H1 (cell line): ENCODE measurements around the gene BCL2L1. TPM values are rescaled to one million over a fixed set of nuclear protein-coding genes. Genes with fewer than 3 reads are reported as not detected.

Source experiments
- ASH2L ChIP-seq: fragments of 200-600, 300-600 bp; sonication (generic); IDR thresholded peaks from one replicate; pipeline ENCODE4 v1.7.1; 2017; ENCODE audit warnings: low read length
- CBX5 ChIP-seq: fragments of 300-800, 300-1000 bp; sonication (generic); IDR thresholded peaks from 2 replicates; pipeline ENCODE4 v1.7.1; 2016; ENCODE audit warnings: antibody characterized with exemption, low read length, low read depth
- CREB1 ChIP-seq: IDR thresholded peaks from 2 replicates; pipeline ENCODE4 v1.6.1; 2012; ENCODE audit warnings: inconsistent platforms
- CTBP2 ChIP-seq: IDR thresholded peaks from 2 replicates; pipeline ENCODE4 v1.7.0; 2011; ENCODE audit warnings: borderline replicate concordance, mild to moderate bottlenecking, moderate library complexity, mixed read lengths, low read length; ENCODE audit not compliant: insufficient read depth, insufficient read length
- EP300 ChIP-seq, 2 experiments: IDR thresholded peaks; 1 replicate in 1 of 2; 2 replicates in 1 of 2; pipeline ENCODE4 v1.6.1; 2011 to 2012; ENCODE audit warnings: low read depth in 2 of 2, low read length in 2 of 2, mild to moderate bottlenecking in 2 of 2, borderline replicate concordance in 1 of 2, inconsistent platforms in 1 of 2, moderate library complexity in 1 of 2
- GTF2F1 ChIP-seq: IDR thresholded peaks from 2 replicates; pipeline ENCODE4 v1.6.1; 2012; ENCODE audit warnings: low read depth, low read length, improper control_type of control experiment, borderline replicate concordance
- HDAC2 ChIP-seq, 2 experiments: fragments of 300-600 bp in 1 of 2; sonication (generic) in 1 of 2; IDR thresholded peaks; 2 replicates each; pipeline ENCODE4 v1.6.1; 2011 to 2012; ENCODE audit warnings: low read depth in 2 of 2, low read length in 2 of 2, mild to moderate bottlenecking in 2 of 2, moderate library complexity in 2 of 2, borderline replicate concordance in 1 of 2, inconsistent platforms in 1 of 2
- JUND ChIP-seq: IDR thresholded peaks from 2 replicates; pipeline ENCODE4 v1.6.1; 2011; ENCODE audit warnings: mild to moderate bottlenecking, improper control_type of control experiment, low read length
- KDM5A ChIP-seq: fragments of 200-600 bp; IDR thresholded peaks from 2 replicates; pipeline ENCODE4 v1.7.1; 2012; ENCODE audit warnings: mild to moderate bottlenecking, low read length, inconsistent platforms, mixed read lengths
- POLR2A ChIP-seq, 2 experiments: IDR thresholded peaks; 1 replicate in 1 of 2; 2 replicates in 1 of 2; pipeline ENCODE4 v1.6.1; 2011; ENCODE audit warnings: low read depth in 2 of 2, low read length in 2 of 2, mild to moderate bottlenecking in 2 of 2; ENCODE audit errors: control extremely low read depth in 1 of 2
- RAD21 ChIP-seq, 2 experiments: IDR thresholded peaks in 1 of 2; conservative IDR thresholded peaks in 1 of 2; 2 replicates each; pipeline ENCODE4 v1.6.1; 2011; ENCODE audit warnings: low read depth in 2 of 2, low read length in 2 of 2, improper control_type of control experiment in 1 of 2, inconsistent platforms in 1 of 2, mild to moderate bottlenecking in 1 of 2, moderate library complexity in 1 of 2
- RNF2 ChIP-seq: fragments of 200-900, 300-1000 bp; sonication (generic); IDR thresholded peaks from 2 replicates; pipeline ENCODE4 v1.7.1; 2016; ENCODE audit warnings: borderline replicate concordance, low read depth, mild to moderate bottlenecking, antibody characterized with exemption, low read length; ENCODE audit not compliant: poor library complexity, severe bottlenecking; ENCODE audit errors: missing control alignments
- RXRA ChIP-seq: IDR thresholded peaks from 2 replicates; pipeline ENCODE4 v1.6.1; 2011; ENCODE audit warnings: low read depth, mild to moderate bottlenecking, low read length, moderate library complexity; ENCODE audit not compliant: insufficient read depth
- SP2 ChIP-seq: IDR thresholded peaks from 2 replicates; pipeline ENCODE4 v1.6.1; 2012; ENCODE audit warnings: mild to moderate bottlenecking, low read length, inconsistent platforms
- SRF ChIP-seq: IDR thresholded peaks from 2 replicates; pipeline ENCODE4 v1.6.1; 2011; ENCODE audit warnings: mild to moderate bottlenecking, low read depth, low read length, moderate library complexity
- SUZ12 ChIP-seq: fragments of 200-600 bp; sonication (generic); IDR thresholded peaks from 2 replicates; pipeline ENCODE4 v1.6.1; 2012; ENCODE audit warnings: mild to moderate bottlenecking, inconsistent platforms, low read length, moderate library complexity, mixed read lengths
- TAF1 ChIP-seq: IDR thresholded peaks from 2 replicates; pipeline ENCODE4 v1.6.1; 2011; ENCODE audit warnings: mild to moderate bottlenecking, low read depth, low read length
- TCF12 ChIP-seq: IDR thresholded peaks from 2 replicates; pipeline ENCODE4 v1.6.1; 2011; ENCODE audit warnings: low read depth, mild to moderate bottlenecking, low read length
- YY1 ChIP-seq: IDR thresholded peaks from 2 replicates; pipeline ENCODE4 v1.6.1; 2011; ENCODE audit warnings: low read depth, mild to moderate bottlenecking, low read length
- polyA plus RNA-seq, 7 experiments: library from polyadenylated mRNA; depleted of rRNA in 3 of 7; stranded (reverse) in 5 of 7; unstranded in 2 of 7; fragments of >200 nt in 5 of 7; fragments of 200-250 nt in 2 of 7; gene quantifications; 1 replicate in 5 of 7; 2 replicates in 1 of 7; 4 replicates in 1 of 7; pipeline versions ENCODE4 v1.2.1 to v1.2.3, GENCODE V29; 2011 to 2013; ENCODE audit warnings: missing spikeins in 2 of 7, mixed read lengths in 2 of 7
- total RNA-seq: library from RNA; stranded (reverse); fragmentation: NEBNext Ultra II Directional; extraction: Animal tissue kit (Norgen Biotek cat#: 25700); gene quantifications from 2 replicates; pipeline ENCODE4 v1.2.1, GENCODE V29; 2021

BCL2L1 gene
- total and polyA plus RNA-seq, 2 of the 8 experiments (the other 6 are each of a cell fraction or from before 2014, with no cell fraction given) = 64.9 to 66.1 TPM

- TF ChIP-seq RNF2 = no peak
- no peak for TF ChIP-seq CBX5
- peak; percentile 52 for TF ChIP-seq ASH2L
- no peak for TF ChIP-seq RXRA
- TF ChIP-seq SUZ12 = no peak
- peak; percentile 19 to 37; a peak in 1 of 4 replicates for TF ChIP-seq HDAC2 (IDR thresholded peaks at IDR 0.05; ENCODE audit: borderline replicate concordance in 1 of 2, low read depth in 2 of 2, low read length in 2 of 2)
- TF ChIP-seq GTF2F1 = no peak
- no peak for TF ChIP-seq RAD21 (IDR thresholded peaks at IDR 0.05 in 1 of 2, conservative IDR thresholded peaks at IDR 0.05 in 1 of 2; ENCODE audit: low read depth in 2 of 2, low read length in 2 of 2)
- no peak for TF ChIP-seq TAF1
- TF ChIP-seq POLR2A (IDR thresholded peaks at IDR 0.05; ENCODE audit: control extremely low read depth in 1 of 2, low read depth in 2 of 2, low read length in 2 of 2) = no peak
- TF ChIP-seq CREB1 = no peak
- TF ChIP-seq SP2 = no peak
- no peak for TF ChIP-seq KDM5A
- 0 out of 2 replicates have a peak, but pooled peaks have one; percentile 16 for TF ChIP-seq YY1
- peak; percentile 85; the same call in 1 of the 2 replicates for TF ChIP-seq TCF12
- TF ChIP-seq EP300 (IDR thresholded peaks at IDR 0.05; ENCODE audit: borderline replicate concordance in 1 of 2, low read depth in 2 of 2, low read length in 2 of 2) = peak in 1 of 2 experiments; percentile 19; a peak in 1 of 3 replicates
- peak; percentile 68 for TF ChIP-seq CTBP2
- no peak for TF ChIP-seq SRF
- TF ChIP-seq JUND = no peak
Observed at GRCh38 chr20:31693987-31694661, 28.5 kb downstream of the BCL2L1 start (continued).
